GM18526 (cell line): ENCODE results near the gene PDZD8.

Experiments
- POLR2A ChIP-seq: IDR thresholded peaks from 3 replicates; pipeline ENCODE4 v1.6.1; 2011; ENCODE audit not compliant: insufficient read length; ENCODE audit errors: extremely low read depth

PDZD8 gene

GRCh38 chr10:117259279-117259678, 116.0 kb downstream of the PDZD8 start:
- no peak for TF ChIP-seq POLR2A

- no peak for TF ChIP-seq POLR2A
Observed at GRCh38 chr10:117257721-117258120, 117.5 kb downstream of the PDZD8 start.

GRCh38 chr10:117256910-117257309, 118.3 kb downstream of the PDZD8 start:
- no peak for TF ChIP-seq POLR2A

- TF ChIP-seq POLR2A = no peak
Observed at GRCh38 chr10:117255835-117256460, 119.3 kb downstream of the PDZD8 start.

- TF ChIP-seq POLR2A = no peak
Observed at GRCh38 chr10:117254774-117255735, 120.2 kb downstream of the PDZD8 start.

GRCh38 chr10:117254338-117254737, 120.9 kb downstream of the PDZD8 start:
- TF ChIP-seq POLR2A = no peak

- TF ChIP-seq POLR2A = no peak
Observed at GRCh38 chr10:117253908-117254307, 121.3 kb downstream of the PDZD8 start.

GRCh38 chr10:117250411-117250810, 124.8 kb downstream of the PDZD8 start:
- TF ChIP-seq POLR2A = no peak

- no peak for TF ChIP-seq POLR2A
Observed at GRCh38 chr10:117249493-117250093, 125.6 kb downstream of the PDZD8 start.

GRCh38 chr10:117248750-117249465, 126.3 kb downstream of the PDZD8 start:
- TF ChIP-seq POLR2A = no peak

- no peak for TF ChIP-seq POLR2A
Observed at GRCh38 chr10:117246997-117247671, 128.1 kb downstream of the PDZD8 start.

- TF ChIP-seq POLR2A = no peak
Observed at GRCh38 chr10:117242463-117242832, 132.8 kb downstream of the PDZD8 start.

- no peak for TF ChIP-seq POLR2A
Observed at GRCh38 chr10:117241541-117242462, 133.4 kb downstream of the PDZD8 start.

- no peak for TF ChIP-seq POLR2A
Observed at GRCh38 chr10:117240621-117241529, 134.4 kb downstream of the PDZD8 start, which contains the start of gene SLC18A2. SLC18A2 (plus strand) TSS chr10:117241114; CDS start chr10:117241694, 580 bp downstream.
